ENCODE results near the gene SKP1.

DNA sequence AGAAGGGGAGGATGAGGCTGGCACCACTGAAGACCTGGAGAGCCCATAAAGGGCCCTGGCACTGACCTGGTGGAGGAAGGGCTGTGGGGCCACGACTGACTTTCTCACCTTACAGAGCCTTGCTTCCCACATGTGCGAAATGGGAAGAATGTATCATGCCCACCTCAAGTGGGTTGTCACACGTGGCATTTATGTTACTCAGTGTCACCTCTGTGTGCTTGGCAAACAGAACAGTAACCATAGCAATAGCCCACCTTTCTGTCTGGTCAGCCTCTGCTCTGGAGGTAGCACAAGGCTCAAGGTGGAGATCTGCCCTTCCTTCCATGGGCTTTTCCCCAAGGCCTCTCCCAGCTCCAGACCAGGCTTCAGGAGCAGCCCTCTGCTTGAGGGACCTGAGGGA is 45.6 kb downstream of the SKP1 start:
- TF ChIP-seq POLR2A (IDR thresholded peaks at IDR 0.05; ENCODE audit: low read depth, low read length) (no peak), TAF1 (IDR thresholded peaks at IDR 0.05; ENCODE audit: low read depth, low read length) (no peak), SPI1 (IDR thresholded peaks at IDR 0.05; ENCODE audit: low read depth, low read length) (no peak), POLR2AphosphoS5 (IDR thresholded peaks at IDR 0.05; ENCODE audit: low read depth, low read length) (no peak), POU2F2 (IDR thresholded peaks at IDR 0.05; ENCODE audit: low read depth, low read length) (no peak)

All from GM12891 (cell line).